Kidney (tissue), 14 donors: ENCODE results near the gene GINS1. TPM values are rescaled to one million over a fixed set of nuclear protein-coding genes. Genes with fewer than 3 reads are reported as not detected.

Source experiments
- DNase-seq, 5 donors: peaks; one replicate each; pipeline ENCODE4 v3.0.0-alpha.2; 2013 to 2020
- FAIRE-seq: peaks from 2 replicates; lab custom pipeline; 2012; peaks lifted over from hg19 to GRCh38; lab: Jason Lieb, UNC
- H3K27ac ChIP-seq, 2 donors: one replicate each; pipeline ENCODE4 v1.7.0; 2013; ENCODE audit warnings: low read depth in 2 of 2, low read length in 2 of 2, inconsistent platforms in 1 of 2
- H3K27me3 ChIP-seq: one replicate; pipeline ENCODE4 v1.7.1; 2013; ENCODE audit warnings: low read length, inconsistent platforms; ENCODE audit not compliant: control insufficient read depth, insufficient read depth
- H3K36me3 ChIP-seq, 3 donors: one replicate each; pipeline versions ENCODE4 v1.7.0 to v1.7.1; 2013; ENCODE audit warnings: low read length in 3 of 3, control low read depth in 1 of 3, inconsistent platforms in 1 of 3; ENCODE audit not compliant: insufficient read depth in 3 of 3, control insufficient read depth in 2 of 3
- H3K4me1 ChIP-seq, 3 donors: one replicate each; pipeline versions ENCODE4 v1.7.0 to v1.7.1; 2013; ENCODE audit warnings: low read length in 3 of 3, inconsistent platforms in 1 of 3, low read depth in 1 of 3; ENCODE audit not compliant: control insufficient read depth in 2 of 3, insufficient read depth in 2 of 3
- H3K4me3 ChIP-seq, 3 donors: one replicate each; pipeline versions ENCODE4 v1.7.0 to v1.8.1; 2013; ENCODE audit warnings: low read length in 3 of 3, control low read depth in 1 of 3, inconsistent platforms in 1 of 3
- H3K9ac ChIP-seq, 3 donors: one replicate each; pipeline versions ENCODE4 v1.7.0 to v1.7.1; 2013; ENCODE audit warnings: low read length in 3 of 3, control low read depth in 1 of 3, inconsistent platforms in 1 of 3
- H3K9me3 ChIP-seq, 3 donors: one replicate each; pipeline versions ENCODE4 v1.7.0 to v1.7.1; 2013; ENCODE audit warnings: low read length in 3 of 3, control low read depth in 1 of 3, inconsistent platforms in 1 of 3; ENCODE audit not compliant: control insufficient read depth in 2 of 3, insufficient read depth in 1 of 3
- CTCF ChIP-seq: IDR thresholded peaks from 3 replicates; pipeline ENCODE4 v1.5.1; 2012; ENCODE audit warnings: mild to moderate bottlenecking, moderate library complexity, borderline replicate concordance; ENCODE audit not compliant: insufficient read depth; ENCODE audit errors: extremely low read depth
- intact Hi-C: fragments of 100-400 bp; cut with DNase I; formaldehyde crosslinking; loops from one replicate; pipeline ENCODE4 v1.11.1; 2022
- polyA plus RNA-seq: library from polyadenylated mRNA; stranded (reverse); fragments of 350-450 nt; fragmentation: Illumina TruSeq; extraction: RNeasy Lipid Tissue Mini Kit (QIAGEN cat#74804); gene quantifications from one replicate; pipeline ENCODE4 v1.2.3, GENCODE V29; 2014; ENCODE audit warnings: low read depth, low replicate concordance; ENCODE audit not compliant: insufficient read depth
- total RNA-seq: library from RNA; stranded (reverse); fragmentation: NEBNext Ultra II Directional; extraction: Animal tissue kit (Norgen Biotek cat#: 25700); gene quantifications from one replicate; pipeline ENCODE4 v1.2.1, GENCODE V29; 2021
- donor health status: control.
- donor health status: control.
- donor health status: control.
- donor health status: control.
- donor health status: control.
- donor health status: DM: yes; HTN: yes; CAD: no.
- donor health status: Normal renal cell carcinoma (clear cell type).

Gene GINS1
- total and polyA plus RNA-seq, 2 donors from 2014 or later: 1.1 to 2.4 TPM

GRCh38 chr20:25376886-25377285, 30.6 kb upstream of the GINS1 start:
- TF ChIP-seq CTCF: no peak
- H3K27me3 ChIP-seq: no peaks in the 10 kb centered on the region
- H3K9ac ChIP-seq: no peak overlapping the region
- DNase-seq (no peak), FAIRE-seq (no peak)
- no peaks in the 10 kb centered on the region for H3K9me3 ChIP-seq
- peaks cover 0 to 1% (median 0%) of the 10 kb centered on the region in 3 donors for H3K36me3 ChIP-seq
- no peak overlapping the region for H3K4me3 ChIP-seq
- intact Hi-C loops: no loop called here
- no peaks in the 10 kb centered on the region for H3K4me1 ChIP-seq
- no peak overlapping the region for H3K27ac ChIP-seq

GRCh38 chr20:25378189-25378883, 29.1 kb upstream of the GINS1 start:
- Histone ChIP-seq H3K4me1 (no peaks in the 10 kb centered on the region), H3K9ac (no peak overlapping the region), H3K4me3 (no peak overlapping the region), H3K27ac (no peak overlapping the region), H3K9me3 (no peaks in the 10 kb centered on the region), H3K27me3 (no peaks in the 10 kb centered on the region), H3K36me3 (peaks cover 0 to 6% (median 0%) of the 10 kb centered on the region in 3 donors)
- FAIRE-seq (no peak), DNase-seq (no peak)
- no peak for TF ChIP-seq CTCF
- intact Hi-C loops: no loop called here

GRCh38 chr20:25378884-25379733, 28.4 kb upstream of the GINS1 start:
- H3K9me3 ChIP-seq: no peaks in the 10 kb centered on the region
- no peak for TF ChIP-seq CTCF
- intact Hi-C loops: no loop called here
- no peak overlapping the region for H3K27ac ChIP-seq
- no peak for FAIRE-seq
- H3K27me3 ChIP-seq: no peaks in the 10 kb centered on the region
- no peaks in the 10 kb centered on the region for H3K4me1 ChIP-seq
- H3K9ac ChIP-seq: no peak overlapping the region
- DNase-seq: no peak
- H3K4me3 ChIP-seq: no peak overlapping the region
- H3K36me3 ChIP-seq: peaks cover 0 to 6% (median 0%) of the 10 kb centered on the region in 3 donors
